HepG2 (cell line): ENCODE results near the gene GNMT. TPM values are rescaled to one million over a fixed set of nuclear protein-coding genes. Genes with fewer than 3 reads are reported as not detected.
"Not testable (repeated sequence)": the region's sequence is repeated elsewhere in the genome, so short reads cannot be mapped to it uniquely, and the experiment has no call there.

Experiments used
- ATAC-seq: fragments of 200-7000 bp; cut with Tn5 transposase; 3 replicates; pipeline ENCODE4 v1.9.1; 2020; ENCODE audit warnings: mild to moderate bottlenecking, moderate library complexity
- BruUV-seq: library from RNA; stranded (reverse); fragments of 400-500 nt; replicated peaks from 2 replicates; lab custom pipeline; 2021; lab: Mats Ljungman, UMichigan
- CTCF ChIA-PET: fragments of 300-600 bp; formaldehyde crosslinking; extraction: SDS; loops from one replicate; lab custom pipeline; 2021; ENCODE audit warnings: low total read pairs, inconsistent platforms, low intra/inter-chr PET ratio; lab: Yijun Ruan, JAX
- POLR2A ChIA-PET: fragments of 350-600 bp; sonication (Branson Sonifier 250); formaldehyde crosslinking; loops from one replicate; lab custom pipeline; 2020; ENCODE audit warnings: antibody characterized with exemption, inconsistent platforms; lab: Yijun Ruan, JAX
- DNase-seq: peaks from one replicate; pipeline ENCODE4 v3.0.0-alpha.2; 2015; ENCODE audit warnings: low spot score
- FAIRE-seq: peaks from 3 replicates; lab custom pipeline; 2011; peaks lifted over from hg19 to GRCh38; lab: Jason Lieb, UNC
- H2AFZ ChIP-seq: one replicate; pipeline ENCODE4 v1.6.1; 2011; ENCODE audit warnings: low read length, inconsistent platforms
- H3K27ac ChIP-seq: fragments of 300-600 bp; 3 replicates; pipeline ENCODE4 v1.8.0; 2011; ENCODE audit warnings: mixed run types, mild to moderate bottlenecking, mixed read lengths, low read length, inconsistent platforms; ENCODE audit not compliant: insufficient read depth; ENCODE audit errors: extremely low read length
- H3K27me3 ChIP-seq, 2 experiments: fragments of 200-600 bp in 1 of 2; 2 replicates in 1 of 2; 3 replicates in 1 of 2; pipeline versions ENCODE4 v1.6.0 to v1.8.0; 2011; ENCODE audit warnings: low read length in 2 of 2, mild to moderate bottlenecking in 2 of 2, moderate library complexity in 2 of 2, inconsistent platforms in 1 of 2; ENCODE audit not compliant: insufficient read depth in 2 of 2, control insufficient read depth in 1 of 2
- H3K36me3 ChIP-seq, 2 experiments: fragments of 200-600 bp in 1 of 2; replicated peaks in 1 of 2; 2 replicates in 1 of 2; 3 replicates in 1 of 2; pipeline versions ENCODE4 v1.5.1 to v1.8.0; 2011; ENCODE audit warnings: low read length in 2 of 2, inconsistent platforms in 1 of 2; ENCODE audit not compliant: insufficient read depth in 2 of 2, control insufficient read depth in 1 of 2
- H3K4me1 ChIP-seq: 2 replicates; pipeline ENCODE4 v1.5.1; 2012; ENCODE audit warnings: low read length, inconsistent platforms; ENCODE audit not compliant: insufficient read depth
- H3K4me2 ChIP-seq: 2 replicates; pipeline ENCODE4 v1.6.0; 2011; ENCODE audit warnings: low read depth, low read length, inconsistent platforms
- H3K4me3 ChIP-seq, 3 experiments: fragments of 200-600 bp in 1 of 3; sonication (generic), shearing (Covaris generic) in 1 of 3; replicated peaks in 1 of 3; 2 replicates each; pipeline ENCODE4 v1.5.1; 2011 to 2016; ENCODE audit warnings: low read length in 3 of 3, inconsistent platforms in 2 of 3, low read depth in 2 of 3, mild to moderate bottlenecking in 2 of 3, control low read depth in 1 of 3, mixed read lengths in 1 of 3; ENCODE audit not compliant: insufficient read depth in 1 of 3
- H3K79me2 ChIP-seq: one replicate; pipeline ENCODE4 v1.6.1; 2011; ENCODE audit warnings: low read length, inconsistent platforms; ENCODE audit not compliant: insufficient read depth
- H3K9ac ChIP-seq: 2 replicates; pipeline ENCODE4 v1.6.0; 2011; ENCODE audit warnings: mild to moderate bottlenecking, low read depth, low read length, inconsistent platforms; ENCODE audit not compliant: insufficient read depth
- H3K9me3 ChIP-seq: 2 replicates; pipeline ENCODE4 v1.5.1; 2012; ENCODE audit warnings: mild to moderate bottlenecking, low read length
- H4K20me1 ChIP-seq: 2 replicates; pipeline ENCODE4 v1.6.0; 2011; ENCODE audit warnings: inconsistent platforms, mild to moderate bottlenecking, low read length, moderate library complexity; ENCODE audit not compliant: insufficient read depth
- FOXM1 ChIP-seq: sonication (generic); formaldehyde crosslinking; IDR thresholded peaks from 2 replicates; pipeline ENCODE4 v1.5.0; 2020; ENCODE audit warnings: missing genetic modification reagents
- MYNN ChIP-seq: sonication (generic); formaldehyde crosslinking; IDR thresholded peaks from 2 replicates; pipeline ENCODE4 v1.4.0; 2020; ENCODE audit warnings: mild to moderate bottlenecking, low read depth, missing genetic modification reagents
- RERE ChIP-seq: IDR thresholded peaks from 2 replicates; pipeline ENCODE4 v1.6.1; 2016; ENCODE audit warnings: low read depth, missing genetic modification reagents, missing compliant biosample characterization
- whole genome bisulfite sequencing: methylation state at CpG from one replicate; pipeline ENCODE4 v1.1.6; 2017; ENCODE audit warnings: low lambda C conversion rate; 5-methylcytosine and 5-hydroxymethylcytosine counted together
- in situ Hi-C: cut with HindIII; loops from 2 replicates; pipeline ENCODE4 v1.10.0; 2017; ENCODE audit warnings: low pct_unique_long_range_greater_than_20kb; ENCODE audit not compliant: extremely low pct_ligation_motif_present
- intact Hi-C: fragments of 100-400 bp; cut with micrococcal nuclease; formaldehyde crosslinking; loops from one replicate; pipeline ENCODE4 v1.10.0; 2022; ENCODE audit not compliant: unreplicated experiment
- polyA plus RNA-seq, 8 experiments: library from polyadenylated mRNA; depleted of rRNA in 3 of 8; stranded (reverse) in 7 of 8; unstranded in 1 of 8; fragments of >200 nt; fragmentation: Illumina TruSeq in 4 of 8; extraction: Trizol in 4 of 8; gene quantifications; 2 replicates each; pipeline versions ENCODE4 v1.2.1 to v1.2.3, GENCODE V29; 2011 to 2016; ENCODE audit warnings: low read depth in 4 of 8, missing spikeins in 1 of 8, mixed read lengths in 1 of 8; ENCODE audit not compliant: insufficient read depth in 1 of 8
- total RNA-seq, 5 experiments: library from RNA; depleted of rRNA; stranded (reverse); fragments of >200 nt; fragmentation: Illumina TruSeq; extraction: Trizol; gene quantifications; 2 replicates each; pipeline ENCODE4 v1.2.3, GENCODE V29; 2016; ENCODE audit warnings: low read depth in 1 of 5

GNMT gene
- total and polyA plus RNA-seq, 2 of the 13 experiments (the other 11 are each of a cell fraction or from before 2014, with no cell fraction given), result 2.8 to 7.0 TPM

GRCh38 chr6:42947950-42948349 is 12.6 kb upstream of the GNMT start (continued):
- TF ChIP-seq RERE (CRISPR knock-in tag) (no peak), MYNN (CRISPR knock-in tag) (no peak)

- no peak for FAIRE-seq
- no peak overlapping the region for H2AFZ ChIP-seq
- 75% methylated on average over 4 of the region's 4 CpGs for WGBS
- H3K9ac ChIP-seq, result no peak overlapping the region
- no peaks in the 10 kb centered on the region for H3K79me2 ChIP-seq
- no peak overlapping the region for H3K4me3 ChIP-seq
- no peak overlapping the region for H3K4me2 ChIP-seq
- intact Hi-C loops (no loop called here), in situ Hi-C loops (no loop called here)
- no peak for ATAC-seq
- H3K27ac ChIP-seq, result no peak overlapping the region
- no peaks in the 10 kb centered on the region for H3K9me3 ChIP-seq
- no TSS peak for BruUV-seq
- no peaks in the 10 kb centered on the region for H3K4me1 ChIP-seq
- POLR2A ChIA-PET, result no interaction called here
- H3K27me3 ChIP-seq, result no peaks in the 10 kb centered on the region
- no peaks in the 10 kb centered on the region for H3K36me3 ChIP-seq
- DNase-seq, result no peak
- CTCF ChIA-PET, result no interaction called here
- H4K20me1 ChIP-seq, result no peaks in the 10 kb centered on the region
- TF ChIP-seq FOXM1, result no peak
- TF ChIP-seq, all 625 proteins: peak for 0
Observed at GRCh38 chr6:42952389-42952788, 8.2 kb upstream of the GNMT start.

GRCh38 chr6:42954405-42954804 is 6.1 kb upstream of the GNMT start:
- DNase-seq, intact Hi-C loops, CTCF ChIA-PET, H3K9me3 ChIP-seq, POLR2A ChIA-PET, H2AFZ ChIP-seq, H3K36me3 ChIP-seq, FAIRE-seq, H3K9ac ChIP-seq, H3K27me3 ChIP-seq, ATAC-seq, in situ Hi-C loops, H3K4me3 ChIP-seq, H3K79me2 ChIP-seq, BruUV-seq, H3K4me1 ChIP-seq, H3K27ac ChIP-seq, H3K4me2 ChIP-seq, H4K20me1 ChIP-seq: not testable (repeated sequence)
- WGBS, result 75% methylated on average over 4 of the region's 4 CpGs
